Stimulated activated naive CD8-positive, alpha-beta T cell treated with anti-CD3 and anti-CD28 coated beads, Interleukin-15, Interleukin-2, amounts not matched to agents 100 ng/mL and 50 ng/mL, for 24 hours (primary cell): Measurements from ENCODE around the gene ITGA5.

Experiments
- H3K27ac Mint-ChIP-seq: one replicate; pipeline ENCODE4 v1.8.0; 2021; ENCODE audit warnings: mild to moderate bottlenecking, mixed read lengths
- H3K27me3 Mint-ChIP-seq: one replicate; pipeline ENCODE4 v1.8.0; 2021; ENCODE audit warnings: mixed read lengths
- H3K36me3 Mint-ChIP-seq: one replicate; pipeline ENCODE4 v1.8.0; 2021; ENCODE audit warnings: low read depth, mixed read lengths
- H3K4me1 Mint-ChIP-seq: one replicate; pipeline ENCODE4 v1.8.0; 2021; ENCODE audit warnings: low read depth, mixed read lengths
- H3K4me3 Mint-ChIP-seq: one replicate; pipeline ENCODE4 v1.8.0; 2021; ENCODE audit warnings: mild to moderate bottlenecking, mixed read lengths
- H3K9me3 Mint-ChIP-seq: one replicate; pipeline ENCODE4 v1.8.0; 2021; ENCODE audit warnings: mixed read lengths

Gene ITGA5

GRCh38 chr12:54439521-54440255 lies 20.6 kb upstream of the ITGA5 start:
- Mint-ChIP-seq H3K4me3 (no peak overlapping the region), H3K4me1 (peaks cover 7% of the 10 kb centered on the region), H3K36me3 (no peaks in the 10 kb centered on the region), H3K9me3 (no peaks in the 10 kb centered on the region), H3K27me3 (no peaks in the 10 kb centered on the region), H3K27ac (no peak overlapping the region)

- Mint-ChIP-seq H3K9me3 (no peaks in the 10 kb centered on the region), H3K36me3 (no peaks in the 10 kb centered on the region), H3K27me3 (no peaks in the 10 kb centered on the region), H3K27ac (no peak overlapping the region), H3K4me1 (peaks cover 7% of the 10 kb centered on the region), H3K4me3 (no peak overlapping the region)
Observed at GRCh38 chr12:54439096-54439495, 20.0 kb upstream of the ITGA5 start.

GRCh38 chr12:54438517-54438916 lies 19.5 kb upstream of the ITGA5 start:
- Mint-ChIP-seq H3K9me3 (no peaks in the 10 kb centered on the region), H3K27me3 (no peaks in the 10 kb centered on the region), H3K4me3 (no peak overlapping the region), H3K27ac (no peak overlapping the region), H3K36me3 (no peaks in the 10 kb centered on the region), H3K4me1 (peaks cover 7% of the 10 kb centered on the region)

- H3K4me3 Mint-ChIP-seq = no peak overlapping the region
- peaks cover 14% of the 10 kb centered on the region for H3K4me1 Mint-ChIP-seq
- no peaks in the 10 kb centered on the region for H3K27me3 Mint-ChIP-seq
- H3K27ac Mint-ChIP-seq = no peak overlapping the region
- no peaks in the 10 kb centered on the region for H3K36me3 Mint-ChIP-seq
- H3K9me3 Mint-ChIP-seq = no peaks in the 10 kb centered on the region
Observed at GRCh38 chr12:54437697-54438096, 18.6 kb upstream of the ITGA5 start.

- no peak overlapping the region for H3K27ac Mint-ChIP-seq
Observed at GRCh38 chr12:54437243-54437642, 18.2 kb upstream of the ITGA5 start.

GRCh38 chr12:54432815-54433164 lies 13.7 kb upstream of the ITGA5 start:
- no peak overlapping the region for H3K4me3 Mint-ChIP-seq
- H3K9me3 Mint-ChIP-seq = no peaks in the 10 kb centered on the region
- peaks cover 34% of the 10 kb centered on the region for H3K4me1 Mint-ChIP-seq
- no peak overlapping the region for H3K27ac Mint-ChIP-seq
- H3K36me3 Mint-ChIP-seq = no peaks in the 10 kb centered on the region
- H3K27me3 Mint-ChIP-seq = no peaks in the 10 kb centered on the region

More at GRCh38 chr12:54437243-54437642, 18.2 kb upstream of the ITGA5 start:
- no peaks in the 10 kb centered on the region for H3K9me3 Mint-ChIP-seq
- no peaks in the 10 kb centered on the region for H3K36me3 Mint-ChIP-seq
- H3K4me3 Mint-ChIP-seq = no peak overlapping the region
- H3K4me1 Mint-ChIP-seq = peaks cover 19% of the 10 kb centered on the region
- no peaks in the 10 kb centered on the region for H3K27me3 Mint-ChIP-seq

GRCh38 chr12:54431911-54432814 lies 13.1 kb upstream of the ITGA5 start:
- Mint-ChIP-seq H3K27me3 (no peaks in the 10 kb centered on the region), H3K9me3 (no peaks in the 10 kb centered on the region), H3K4me1 (peaks cover 34% of the 10 kb centered on the region), H3K4me3 (no peak overlapping the region), H3K27ac (peak overlapping the region; percentile 7), H3K36me3 (no peaks in the 10 kb centered on the region)

GRCh38 chr12:54430471-54431069 lies 11.5 kb upstream of the ITGA5 start:
- Mint-ChIP-seq H3K27ac (no peak overlapping the region), H3K4me3 (no peak overlapping the region), H3K36me3 (no peaks in the 10 kb centered on the region), H3K4me1 (peaks cover 34% of the 10 kb centered on the region), H3K27me3 (no peaks in the 10 kb centered on the region), H3K9me3 (no peaks in the 10 kb centered on the region)

GRCh38 chr12:54429014-54429471 lies 10.0 kb upstream of the ITGA5 start:
- peaks cover 34% of the 10 kb centered on the region for H3K4me1 Mint-ChIP-seq

GRCh38 chr12:54428050-54429013 lies 9.3 kb upstream of the ITGA5 start:
- peaks cover 39% of the 10 kb centered on the region for H3K4me1 Mint-ChIP-seq

More at GRCh38 chr12:54429014-54429471, 10.0 kb upstream of the ITGA5 start:
- no peaks in the 10 kb centered on the region for H3K36me3 Mint-ChIP-seq
- H3K9me3 Mint-ChIP-seq = no peaks in the 10 kb centered on the region
- H3K27ac Mint-ChIP-seq = peak overlapping the region; percentile 50
- H3K27me3 Mint-ChIP-seq = no peaks in the 10 kb centered on the region
- no peak overlapping the region for H3K4me3 Mint-ChIP-seq

GRCh38 chr12:54427106-54427505 lies 8.0 kb upstream of the ITGA5 start:
- no peak overlapping the region for H3K4me3 Mint-ChIP-seq
- no peak overlapping the region for H3K27ac Mint-ChIP-seq
- H3K27me3 Mint-ChIP-seq = no peaks in the 10 kb centered on the region
- H3K9me3 Mint-ChIP-seq = no peaks in the 10 kb centered on the region
- H3K36me3 Mint-ChIP-seq = no peaks in the 10 kb centered on the region
- H3K4me1 Mint-ChIP-seq = peaks cover 33% of the 10 kb centered on the region

More at GRCh38 chr12:54428050-54429013, 9.3 kb upstream of the ITGA5 start:
- no peaks in the 10 kb centered on the region for H3K9me3 Mint-ChIP-seq
- no peak overlapping the region for H3K4me3 Mint-ChIP-seq
- H3K27ac Mint-ChIP-seq = no peak overlapping the region
- no peaks in the 10 kb centered on the region for H3K27me3 Mint-ChIP-seq
- H3K36me3 Mint-ChIP-seq = no peaks in the 10 kb centered on the region

- H3K36me3 Mint-ChIP-seq = no peaks in the 10 kb centered on the region
- peaks cover 28% of the 10 kb centered on the region for H3K4me1 Mint-ChIP-seq
- no peak overlapping the region for H3K4me3 Mint-ChIP-seq
- H3K27me3 Mint-ChIP-seq = no peaks in the 10 kb centered on the region
- H3K27ac Mint-ChIP-seq = no peak overlapping the region
- H3K9me3 Mint-ChIP-seq = no peaks in the 10 kb centered on the region
Observed at GRCh38 chr12:54426690-54427089, 7.6 kb upstream of the ITGA5 start.

GRCh38 chr12:54425702-54426101 lies 6.6 kb upstream of the ITGA5 start:
- Mint-ChIP-seq H3K36me3 (no peaks in the 10 kb centered on the region), H3K27ac (no peak overlapping the region), H3K9me3 (no peaks in the 10 kb centered on the region), H3K4me1 (peaks cover 28% of the 10 kb centered on the region), H3K27me3 (no peaks in the 10 kb centered on the region), H3K4me3 (no peak overlapping the region)

- H3K36me3 Mint-ChIP-seq = no peaks in the 10 kb centered on the region
- H3K4me1 Mint-ChIP-seq = peaks cover 41% of the 10 kb centered on the region
- no peaks in the 10 kb centered on the region for H3K27me3 Mint-ChIP-seq
- H3K4me3 Mint-ChIP-seq = no peak overlapping the region
- no peaks in the 10 kb centered on the region for H3K9me3 Mint-ChIP-seq
- H3K27ac Mint-ChIP-seq = no peak overlapping the region
Observed at GRCh38 chr12:54424224-54424623, 5.2 kb upstream of the ITGA5 start.
